ENCODE data around the gene TCF7L1. TPM values are rescaled to one million over a fixed set of nuclear protein-coding genes. Genes with fewer than 3 reads are reported as not detected.

The TCF7L1 gene
- total and polyA plus RNA-seq, 2 of the 13 experiments (the other 11 are each of a cell fraction or from before 2014, with no cell fraction given): 0.04 to 0.15 TPM

- no peaks in the 10 kb centered on the region for H3K79me2 ChIP-seq (ENCODE audit: insufficient read depth, low read length)
Observed at GRCh38 chr2:85152895-85153294, 19.7 kb downstream of the TCF7L1 start.

More at GRCh38 chr2:85152895-85153294, 19.7 kb downstream of the TCF7L1 start:
- H3K36me3 ChIP-seq (replicated peaks in 1 of 2; ENCODE audit: control insufficient read depth in 1 of 2, insufficient read depth in 2 of 2, low read length in 2 of 2): no peaks in the 10 kb centered on the region
- H3K27ac ChIP-seq (ENCODE audit: extremely low read length, insufficient read depth, low read length): no peak overlapping the region
- no peak overlapping the region for H2AFZ ChIP-seq (ENCODE audit: low read length)
- POLR2A ChIA-PET: no interaction called here
- CTCF ChIA-PET (ENCODE audit: low intra/inter-chr PET ratio, low total read pairs): no interaction called here
- no TSS peak for BruUV-seq (replicated peaks)
- WGBS (ENCODE audit: low lambda C conversion rate): 1% methylated on average over 2 of the region's 2 CpGs
- no peak overlapping the region for H3K4me2 ChIP-seq (ENCODE audit: low read depth, low read length)
- no peak for FAIRE-seq
- no peak for ATAC-seq
- no peak overlapping the region for H3K9ac ChIP-seq (ENCODE audit: insufficient read depth, low read depth, low read length)
- H4K20me1 ChIP-seq (ENCODE audit: insufficient read depth, low read length): no peaks in the 10 kb centered on the region
- intact Hi-C loops (cut with micrococcal nuclease; ENCODE audit: unreplicated experiment): no loop called here
- TF ChIP-seq TRIM22 (IDR thresholded peaks at IDR 0.05): no peak
- no peak for TF ChIP-seq ZNF513 (CRISPR knock-in tag; conservative IDR thresholded peaks at IDR 0.05)
- TF ChIP-seq AHDC1 (CRISPR knock-in tag; IDR thresholded peaks at IDR 0.05; ENCODE audit: borderline replicate concordance): no peak
- peak; percentile 90 for TF ChIP-seq ATF7 (IDR thresholded peaks at IDR 0.05)
- no peak for TF ChIP-seq ATF7 (CRISPR knock-in tag; IDR thresholded peaks at IDR 0.05)
- TF ChIP-seq CREB1 (IDR thresholded peaks at IDR 0.05): peak; percentile 35; the same call in 1 of the 2 replicates
- TF ChIP-seq CREB1 (CRISPR knock-in tag; IDR thresholded peaks at IDR 0.05): no peak
- TF ChIP-seq DMAP1 (CRISPR knock-in tag; IDR thresholded peaks at IDR 0.05): no peak
- TF ChIP-seq NR2C2 (CRISPR knock-in tag; IDR thresholded peaks at IDR 0.05; ENCODE audit: borderline replicate concordance): no peak
- peak; percentile 57; the same call in 1 of the 2 replicates for TF ChIP-seq CEBPB (IDR thresholded peaks at IDR 0.05; ENCODE audit: borderline replicate concordance, low read depth, low read length)
- TF ChIP-seq ZNF772 (CRISPR knock-in tag; IDR thresholded peaks at IDR 0.05): no peak
- TF ChIP-seq ZBTB42 (CRISPR knock-in tag; IDR thresholded peaks at IDR 0.05): no peak
- H3K27me3 ChIP-seq (ENCODE audit: control insufficient read depth in 1 of 2, insufficient read depth in 2 of 2, low read length in 2 of 2): peaks cover 0 to 27% of the 10 kb centered on the region in 2 experiments; a peak in 3 of 5 replicates
- in situ Hi-C loops (cut with HindIII; ENCODE audit: extremely low pct_ligation_motif_present, low pct_unique_long_range_greater_than_20kb): no loop called here
- no peak overlapping the region for H3K4me3 ChIP-seq (replicated peaks in 1 of 3; ENCODE audit: insufficient read depth in 1 of 3, low read depth in 2 of 3, low read length in 3 of 3)
- no peak for DNase-seq (ENCODE audit: low spot score)
- H3K4me1 ChIP-seq (ENCODE audit: insufficient read depth, low read length): no peaks in the 10 kb centered on the region
- no peaks in the 10 kb centered on the region for H3K9me3 ChIP-seq (ENCODE audit: low read length)

All from HepG2 (cell line).